ELF-1 (cell line): Measurements from ENCODE around the gene MAD1L1.
"Not testable (repeated sequence)": the region's sequence is repeated elsewhere in the genome, so short reads cannot be mapped to it uniquely, and the experiment has no call there.

Experiments used
- DNase-seq: peaks from one replicate; pipeline ENCODE4 v3.0.0-alpha.2; 2016; ENCODE audit warnings: low read depth, low spot score

The MAD1L1 gene

GRCh38 chr7:2004841-2005725, 227.7 kb downstream of the MAD1L1 start:
- DNase-seq, result no peak

GRCh38 chr7:2003931-2004812, 228.6 kb downstream of the MAD1L1 start:
- no peak for DNase-seq

- no peak for DNase-seq
Observed at GRCh38 chr7:2003451-2003930, 229.3 kb downstream of the MAD1L1 start.

- DNase-seq, result no peak
Observed at GRCh38 chr7:2002561-2003450, 229.9 kb downstream of the MAD1L1 start.

- DNase-seq, result peak; percentile 42
Observed at GRCh38 chr7:2001601-2002442, 230.9 kb downstream of the MAD1L1 start.

GRCh38 chr7:2000746-2001321, 231.9 kb downstream of the MAD1L1 start:
- DNase-seq, result peak; percentile 42

- DNase-seq, result no peak
Observed at GRCh38 chr7:2000153-2000687, 232.5 kb downstream of the MAD1L1 start.

- DNase-seq, result no peak
Observed at GRCh38 chr7:1999278-1999984, 233.3 kb downstream of the MAD1L1 start.

GRCh38 chr7:1998146-1998545, 234.6 kb downstream of the MAD1L1 start:
- DNase-seq, result no peak

GRCh38 chr7:1997537-1998076, 235.1 kb downstream of the MAD1L1 start:
- DNase-seq, result no peak

GRCh38 chr7:1996816-1997215, 235.9 kb downstream of the MAD1L1 start:
- no peak for DNase-seq

GRCh38 chr7:1995911-1996420, 236.8 kb downstream of the MAD1L1 start:
- DNase-seq, result not testable (repeated sequence)

- DNase-seq, result no peak
Observed at GRCh38 chr7:1995426-1995825, 237.3 kb downstream of the MAD1L1 start.

GRCh38 chr7:1994931-1995330, 237.8 kb downstream of the MAD1L1 start:
- DNase-seq, result peak; percentile 29

GRCh38 chr7:1993776-1994740, 238.7 kb downstream of the MAD1L1 start:
- DNase-seq, result no peak

GRCh38 chr7:1993031-1993695, 239.6 kb downstream of the MAD1L1 start:
- DNase-seq, result no peak

- peak; percentile 43 for DNase-seq
Observed at GRCh38 chr7:1992554-1992953, 240.2 kb downstream of the MAD1L1 start.
